WTC11 (cell line): Measurements from ENCODE around the gene PLCXD1.

Experiments used
- ATF6 ChIP-seq: sonication (generic); formaldehyde crosslinking; IDR thresholded peaks from 2 replicates; pipeline ENCODE4 v1.8.1; 2023; ENCODE audit warnings: mild to moderate bottlenecking, missing genetic modification reagents
- CTCF ChIP-seq: fragments of 200-600 bp; IDR thresholded peaks from 2 replicates; pipeline ENCODE4 v1.8.0; 2022; ENCODE audit warnings: antibody characterized with exemption
- E2F4 ChIP-seq: sonication (generic); formaldehyde crosslinking; IDR thresholded peaks from 2 replicates; pipeline ENCODE4 v1.8.1; 2022; ENCODE audit warnings: low read depth, mild to moderate bottlenecking, moderate library complexity, missing genetic modification reagents, borderline replicate concordance
- EMX1 ChIP-seq: fragments of 250-450 bp; sonication (Bioruptor Pico); IDR thresholded peaks from 2 replicates; pipeline ENCODE4 v1.8.0; 2021; ENCODE audit warnings: mild to moderate bottlenecking
- RELA ChIP-seq: sonication (generic); formaldehyde crosslinking; IDR thresholded peaks from 2 replicates; pipeline ENCODE4 v1.8.1; 2022; ENCODE audit warnings: missing genetic modification reagents, mild to moderate bottlenecking, borderline replicate concordance
- STAT6 ChIP-seq: sonication (generic); formaldehyde crosslinking; conservative IDR thresholded peaks from 2 replicates; pipeline ENCODE4 v1.8.1; 2023; ENCODE audit warnings: mild to moderate bottlenecking, low read depth, missing genetic modification reagents, moderate library complexity
- USF1 ChIP-seq: sonication (generic); formaldehyde crosslinking; IDR thresholded peaks from 2 replicates; pipeline ENCODE4 v1.8.0; 2022; ENCODE audit warnings: mild to moderate bottlenecking, missing genetic modification reagents

- TF ChIP-seq CTCF (no peak), USF1 (CRISPR knock-in tag) (no peak), EMX1 (CRISPR knock-in tag) (no peak), ATF6 (CRISPR knock-in tag) (no peak), E2F4 (no peak), STAT6 (CRISPR knock-in tag) (no peak), RELA (CRISPR knock-in tag) (no peak)
Observed at GRCh38 chrX:318068-318738, 37.0 kb downstream of the PLCXD1 start.
